ENCODE results near the gene KCTD5. TPM values are rescaled to one million over a fixed set of nuclear protein-coding genes. Genes with fewer than 3 reads are reported as not detected.

KCTD5 gene
- total and polyA plus RNA-seq, 9 of the 15 experiments (the other 6 are each of a cell fraction or from before 2014, with no cell fraction given): 0.73 to 58.3 (median 32.3) TPM

DNA sequence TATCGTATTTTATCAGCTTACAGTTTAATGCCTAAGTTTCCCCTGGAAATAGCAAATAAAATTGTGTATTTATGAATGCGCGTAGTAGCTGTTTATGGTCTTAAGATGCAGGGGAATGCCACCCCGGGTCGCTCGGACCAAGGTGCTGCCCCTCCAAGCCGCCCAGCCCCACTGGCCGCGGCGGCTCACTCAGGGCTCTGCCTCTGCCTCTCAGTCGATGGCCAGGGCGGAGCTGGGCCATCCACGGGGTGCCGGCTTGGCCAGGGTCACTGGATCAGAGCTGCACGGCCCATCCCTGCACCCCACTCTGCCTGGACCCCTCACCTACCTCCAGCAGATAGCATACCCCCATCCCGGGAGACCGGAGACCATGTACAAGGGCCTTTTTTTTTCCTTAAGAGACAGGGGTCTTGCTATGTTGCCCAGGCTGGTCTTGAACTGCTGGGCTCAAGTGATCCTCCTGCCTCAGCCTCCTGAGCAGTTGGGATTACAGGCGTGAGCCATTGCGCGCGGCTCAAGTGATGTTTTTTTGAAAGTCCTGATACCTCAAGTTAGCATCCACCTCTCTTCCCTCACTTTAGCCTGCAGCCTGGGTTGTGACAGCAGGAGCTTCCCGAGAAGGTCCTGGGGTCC, 26.7 kb downstream of the KCTD5 start:
- in situ Hi-C loops (cut with MboI) (no loop called here), intact Hi-C loops (cut with micrococcal nuclease) (no loop called here)
- TF ChIP-seq ZNF121 (CRISPR knock-in tag; conservative IDR thresholded peaks at IDR 0.05) (peak; percentile 67), LARP7 (IDR thresholded peaks at IDR 0.05) (no peak)
- TF ChIP-seq, protein P1, sequence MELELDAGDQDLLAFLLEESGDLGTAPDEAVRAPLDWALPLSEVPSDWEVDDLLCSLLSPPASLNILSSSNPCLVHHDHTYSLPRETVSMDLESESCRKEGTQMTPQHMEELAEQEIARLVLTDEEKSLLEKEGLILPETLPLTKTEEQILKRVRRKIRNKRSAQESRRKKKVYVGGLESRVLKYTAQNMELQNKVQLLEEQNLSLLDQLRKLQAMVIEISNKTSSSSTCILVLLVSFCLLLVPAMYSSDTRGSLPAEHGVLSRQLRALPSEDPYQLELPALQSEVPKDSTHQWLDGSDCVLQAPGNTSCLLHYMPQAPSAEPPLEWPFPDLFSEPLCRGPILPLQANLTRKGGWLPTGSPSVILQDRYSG (tag; conservative IDR thresholded peaks at IDR 0.05; ENCODE audit: low read depth): no peak
- H3K27ac ChIP-seq (ENCODE audit: extremely low read depth, low read depth, low read length): no peak overlapping the region
- H3K4me1 ChIP-seq (replicated peaks in 1 of 2; ENCODE audit: control insufficient read depth in 2 of 2, insufficient read depth in 2 of 2, low read length in 2 of 2): peaks cover 0 to 51% of the 10 kb centered on the region in 2 experiments; a peak in 2 of 5 replicates
- H3K4me2 ChIP-seq (ENCODE audit: insufficient read depth, low read length): no peak overlapping the region
- ATAC-seq (no peak), FAIRE-seq (no peak), DNase-seq (ENCODE audit: extremely low read depth in 1 of 4, low spot score in 3 of 4) (no peak)
- no TSS peak for BruUV-seq (replicated peaks)
- peaks cover 10 to 24% of the 10 kb centered on the region in 2 experiments; a peak in 4 of 5 replicates for H3K27me3 ChIP-seq (ENCODE audit: control insufficient read depth in 2 of 2, insufficient read depth in 2 of 2, low read length in 2 of 2)
- no peak overlapping the region for H3K4me3 ChIP-seq
- no peaks in the 10 kb centered on the region for H3K9me3 ChIP-seq (replicated peaks; ENCODE audit: control insufficient read depth, insufficient read depth, low read depth, low read length)
- H3K9me1 ChIP-seq (ENCODE audit: control insufficient read depth, insufficient read depth, low read length): peaks cover 2% of the 10 kb centered on the region
- H4K20me1 ChIP-seq (replicated peaks; ENCODE audit: control insufficient read depth, insufficient read depth, low read length): no peaks in the 10 kb centered on the region; the same call in 1 of the 2 replicates
- ChIA-PET CTCF (ENCODE audit: low intra/inter-chr PET ratio) (no interaction called here), POLR2A (interaction anchor here (0.6 to 1.2 kb wide), 2 partner anchors 11 to 272 kb away, joined by 3 to 4 read pairs; no protein-coding TSS in a partner anchor)
- peaks cover 35% of the 10 kb centered on the region; the same call in 1 of the 3 replicates for H3K36me3 ChIP-seq (ENCODE audit: control insufficient read depth, insufficient read depth, low read length)
- no peak overlapping the region for H3K9ac ChIP-seq (ENCODE audit: insufficient read depth in 1 of 2, low read depth in 2 of 2, low read length in 2 of 2)
- H3K79me2 ChIP-seq (ENCODE audit: control insufficient read depth, insufficient read depth, low read length): no peaks in the 10 kb centered on the region
- 90% methylated on average over 14 of the region's 22 CpGs for WGBS (ENCODE audit: insufficient coverage, low coverage, missing lambda C conversion rate)
- no peak overlapping the region for H2AFZ ChIP-seq (ENCODE audit: low read depth, low read length)

DNA sequence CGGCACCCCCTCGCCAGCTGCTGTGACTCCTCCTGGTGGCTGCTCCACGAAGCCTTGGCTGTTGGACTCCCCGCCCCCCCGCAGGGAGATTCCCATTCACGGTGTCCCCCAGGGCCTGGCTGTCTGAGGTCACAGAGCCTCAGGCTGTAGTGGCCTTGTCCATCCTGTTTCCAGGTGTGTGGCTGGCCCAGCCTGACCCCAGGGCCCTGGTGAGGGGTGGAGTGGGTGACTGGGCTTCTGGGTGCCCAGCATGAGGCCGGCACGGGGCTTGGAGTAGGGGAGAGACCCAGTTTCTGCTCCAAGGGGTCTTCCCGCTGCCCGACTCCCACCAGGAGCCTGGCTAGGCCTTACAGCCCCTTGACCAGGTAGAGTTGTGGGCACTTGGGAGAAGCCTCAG, 27.3 kb downstream of the KCTD5 start:
- ChIA-PET POLR2A (interaction anchor here (1.2 kb wide), 1 partner anchor 11 kb away, joined by 4 read pairs; no protein-coding TSS in a partner anchor), CTCF (ENCODE audit: low intra/inter-chr PET ratio) (no interaction called here)
- 79% methylated on average over 8 of the region's 10 CpGs for WGBS (ENCODE audit: insufficient coverage, low coverage, missing lambda C conversion rate)
- in situ Hi-C loops (cut with MboI) (no loop called here), intact Hi-C loops (cut with micrococcal nuclease) (no loop called here)
- DNase-seq (ENCODE audit: extremely low read depth in 1 of 4, low spot score in 3 of 4): no peak
- ATAC-seq: no peak
- Histone ChIP-seq H3K4me2 (ENCODE audit: insufficient read depth, low read length) (no peak overlapping the region), H3K4me3 (no peak overlapping the region), H3K9ac (ENCODE audit: insufficient read depth in 1 of 2, low read depth in 2 of 2, low read length in 2 of 2) (no peak overlapping the region), H3K9me1 (ENCODE audit: control insufficient read depth, insufficient read depth, low read length) (no peaks in the 10 kb centered on the region), H3K9me3 (replicated peaks; ENCODE audit: control insufficient read depth, insufficient read depth, low read depth, low read length) (no peaks in the 10 kb centered on the region), H2AFZ (ENCODE audit: low read depth, low read length) (no peak overlapping the region), H4K20me1 (replicated peaks; ENCODE audit: control insufficient read depth, insufficient read depth, low read length) (no peaks in the 10 kb centered on the region; the same call in 1 of the 2 replicates), H3K79me2 (ENCODE audit: control insufficient read depth, insufficient read depth, low read length) (no peaks in the 10 kb centered on the region), H3K36me3 (ENCODE audit: control insufficient read depth, insufficient read depth, low read length) (peaks cover 30% of the 10 kb centered on the region; the same call in 1 of the 3 replicates), H3K27ac (ENCODE audit: extremely low read depth, low read depth, low read length) (no peak overlapping the region), H3K27me3 (ENCODE audit: control insufficient read depth in 2 of 2, insufficient read depth in 2 of 2, low read length in 2 of 2) (peaks cover 15 to 29% of the 10 kb centered on the region in 2 experiments; a peak in 4 of 5 replicates), H3K4me1 (replicated peaks in 1 of 2; ENCODE audit: control insufficient read depth in 2 of 2, insufficient read depth in 2 of 2, low read length in 2 of 2) (peaks cover 0 to 51% of the 10 kb centered on the region in 2 experiments; a peak in 2 of 5 replicates)
- FAIRE-seq: no peak
- BruUV-seq (replicated peaks): no TSS peak
- TF ChIP-seq, protein P2, sequence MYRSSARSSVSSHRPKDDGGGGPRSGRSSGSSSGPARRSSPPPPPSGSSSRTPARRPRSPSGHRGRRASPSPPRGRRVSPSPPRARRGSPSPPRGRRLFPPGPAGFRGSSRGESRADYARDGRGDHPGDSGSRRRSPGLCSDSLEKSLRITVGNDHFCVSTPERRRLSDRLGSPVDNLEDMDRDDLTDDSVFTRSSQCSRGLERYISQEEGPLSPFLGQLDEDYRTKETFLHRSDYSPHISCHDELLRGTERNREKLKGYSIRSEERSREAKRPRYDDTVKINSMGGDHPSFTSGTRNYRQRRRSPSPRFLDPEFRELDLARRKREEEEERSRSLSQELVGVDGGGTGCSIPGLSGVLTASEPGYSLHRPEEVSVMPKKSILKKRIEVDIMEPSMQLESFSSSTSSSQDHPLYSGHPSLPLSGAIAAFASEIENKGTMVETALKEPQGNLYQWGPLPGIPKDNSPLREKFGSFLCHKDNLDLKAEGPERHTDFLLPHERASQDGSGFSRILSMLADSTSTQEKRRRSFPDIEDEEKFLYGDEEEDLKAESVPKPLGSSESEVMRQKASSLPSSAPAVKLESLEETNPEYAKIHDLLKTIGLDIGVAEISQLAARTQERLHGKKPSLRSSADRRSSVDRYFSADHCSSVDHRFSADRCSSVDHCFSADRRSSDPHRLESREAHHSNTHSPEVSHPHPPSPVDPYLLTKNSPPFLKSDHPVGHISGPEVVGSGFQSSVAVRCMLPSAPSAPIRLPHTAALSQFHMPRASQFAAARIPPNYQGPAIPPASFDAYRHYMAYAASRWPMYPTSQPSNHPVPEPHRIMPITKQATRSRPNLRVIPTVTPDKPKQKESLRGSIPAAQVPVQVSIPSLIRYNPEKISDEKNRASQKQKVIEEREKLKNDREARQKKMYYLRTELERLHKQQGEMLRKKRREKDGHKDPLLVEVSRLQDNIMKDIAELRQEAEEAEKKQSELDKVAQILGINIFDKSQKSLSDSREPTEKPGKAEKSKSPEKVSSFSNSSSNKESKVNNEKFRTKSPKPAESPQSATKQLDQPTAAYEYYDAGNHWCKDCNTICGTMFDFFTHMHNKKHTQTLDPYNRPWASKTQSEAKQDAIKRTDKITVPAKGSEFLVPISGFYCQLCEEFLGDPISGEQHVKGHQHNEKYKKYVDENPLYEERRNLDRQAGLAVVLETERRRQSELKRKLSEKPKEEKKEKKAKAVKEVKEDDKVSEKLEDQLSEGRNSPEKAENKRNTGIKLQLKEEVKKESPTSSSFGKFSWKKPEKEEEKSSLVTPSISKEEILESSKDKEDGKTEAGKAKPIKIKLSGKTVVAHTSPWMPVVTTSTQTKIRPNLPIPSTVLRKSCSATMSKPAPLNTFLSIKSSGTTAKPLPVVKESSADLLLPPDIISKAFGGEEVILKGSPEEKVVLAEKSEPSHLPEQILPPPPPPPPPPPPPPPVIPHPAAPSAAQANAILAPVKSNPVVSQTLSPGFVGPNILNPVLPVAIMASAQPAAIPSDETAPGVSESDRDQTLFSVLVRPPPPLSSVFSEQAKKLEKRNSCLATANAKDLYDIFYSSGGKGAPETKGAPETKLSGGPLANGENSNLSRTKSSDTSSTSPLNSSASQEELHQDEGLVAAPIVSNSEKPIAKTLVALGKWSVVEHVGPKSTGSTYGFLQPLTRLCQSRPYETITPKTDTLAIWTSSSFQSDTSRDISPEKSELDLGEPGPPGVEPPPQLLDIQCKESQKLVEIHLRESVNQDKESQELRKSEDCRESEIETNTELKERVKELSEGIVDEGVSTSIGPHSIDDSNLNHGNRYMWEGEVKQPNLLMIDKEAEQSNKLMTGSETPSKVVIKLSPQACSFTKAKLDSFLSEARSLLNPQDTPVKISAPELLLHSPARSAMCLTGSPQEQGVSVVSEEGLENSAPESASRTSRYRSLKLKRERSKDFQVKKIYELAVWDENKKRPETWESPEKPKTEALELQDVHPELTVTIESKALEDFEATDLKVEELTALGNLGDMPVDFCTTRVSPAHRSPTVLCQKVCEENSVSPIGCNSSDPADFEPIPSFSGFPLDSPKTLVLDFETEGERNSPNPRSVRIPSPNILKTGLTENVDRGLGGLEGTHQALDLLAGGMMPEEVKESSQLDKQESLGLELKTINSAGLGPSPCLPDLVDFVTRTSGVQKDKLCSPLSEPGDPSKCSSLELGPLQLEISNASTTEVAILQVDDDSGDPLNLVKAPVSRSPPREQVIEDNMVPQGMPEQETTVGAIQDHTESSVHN (IDR thresholded peaks at IDR 0.05; ENCODE audit: borderline replicate concordance in 1 of 2, low read depth in 1 of 2): no peak
